ENCODE results near the gene POT1.

- TF ChIP-seq CTCF (optimal IDR thresholded peaks at IDR 0.05 in 1 of 3, IDR thresholded peaks at IDR 0.05 in 1 of 3, conservative IDR thresholded peaks at IDR 0.05 in 1 of 3; ENCODE audit: extremely low read depth in 1 of 3, insufficient read depth in 2 of 3, low read length in 3 of 3) = no peak
- TF ChIP-seq EZH2 (IDR thresholded peaks at IDR 0.05; ENCODE audit: low read length) = no peak
Measured at GRCh38 chr7:124879103-124879502, 50.5 kb downstream of the POT1 start.

Measured in keratinocyte (primary cell).